Tibial artery (tissue), 4 donors: Measurements from ENCODE around the gene TDRD1.

Source experiments
- DNase-seq, 2 donors: peaks; one replicate each; pipeline ENCODE4 v3.0.0-alpha.2; 2019
- H3K27ac ChIP-seq, 2 donors: fragments of 200-600 bp; sonication (generic) in 1 of 2; 1 replicate in 1 of 2; 2 replicates in 1 of 2; pipeline ENCODE4 v1.5.1; 2018 to 2019; ENCODE audit warnings: mild to moderate bottlenecking in 1 of 2
- H3K27me3 ChIP-seq, 2 donors: fragments of 200-600 bp; sonication (generic) in 1 of 2; one replicate each; pipeline versions ENCODE4 v1.5.1 to v1.6.0; 2016 to 2019
- H3K36me3 ChIP-seq, 3 donors: fragments of 200-600 bp; sonication (generic) in 2 of 3; one replicate each; pipeline ENCODE4 v1.5.1; 2016 to 2019; ENCODE audit warnings: mild to moderate bottlenecking in 2 of 3
- H3K4me1 ChIP-seq, 4 donors: fragments of 200-600 bp; sonication (generic) in 2 of 4; 1 replicate in 3 of 4; 2 replicates in 1 of 4; pipeline ENCODE4 v1.5.1; 2016 to 2019
- H3K4me3 ChIP-seq, 2 donors: fragments of 200-600 bp; sonication (generic) in 1 of 2; 1 replicate in 1 of 2; 2 replicates in 1 of 2; pipeline ENCODE4 v1.5.1; 2018 to 2019; ENCODE audit warnings: mild to moderate bottlenecking in 2 of 2
- H3K9me3 ChIP-seq, 3 donors: fragments of 200-600 bp; sonication (generic) in 1 of 3; one replicate each; pipeline ENCODE4 v1.5.1; 2016 to 2019
- CTCF ChIP-seq, 2 experiments: fragments of 200-600 bp in 1 of 2; fragments of 450-650 bp in 1 of 2; IDR thresholded peaks; one replicate each; pipeline ENCODE4 v1.5.1; 2017 to 2019; ENCODE audit warnings: antibody characterized with exemption in 2 of 2, mild to moderate bottlenecking in 1 of 2, moderate library complexity in 1 of 2
- intact Hi-C: fragments of 100-400 bp; cut with DNase I; formaldehyde crosslinking; loops from one replicate; pipeline ENCODE4 v1.15.0; 2023; ENCODE audit warnings: low total_unique reads

TDRD1 gene

GRCh38 chr10:114175667-114176066, 3.5 kb upstream of the TDRD1 start:
- Histone ChIP-seq H3K9me3 (no peaks in the 10 kb centered on the region), H3K36me3 (no peaks in the 10 kb centered on the region), H3K27me3 (no peaks in the 10 kb centered on the region), H3K4me1 (peaks cover 0 to 12% (median 2%) of the 10 kb centered on the region in 4 donors), H3K4me3 (no peak overlapping the region), H3K27ac (no peak overlapping the region)
- TF ChIP-seq CTCF (IDR thresholded peaks at IDR 0.05): no peak
- DNase-seq: no peak
- intact Hi-C loops: no loop called here

- no peaks in the 10 kb centered on the region for H3K27me3 ChIP-seq
- H3K4me3 ChIP-seq: no peak overlapping the region
- no peak overlapping the region for H3K27ac ChIP-seq
- TF ChIP-seq CTCF (IDR thresholded peaks at IDR 0.05): no peak
- intact Hi-C loops: no loop called here
- peaks cover 0 to 12% (median 2%) of the 10 kb centered on the region in 4 donors for H3K4me1 ChIP-seq
- no peaks in the 10 kb centered on the region for H3K9me3 ChIP-seq
- no peak for DNase-seq
- no peaks in the 10 kb centered on the region for H3K36me3 ChIP-seq
Observed at GRCh38 chr10:114176511-114176910, 2.6 kb upstream of the TDRD1 start.

- intact Hi-C loops: no loop called here
- no peak for TF ChIP-seq CTCF (IDR thresholded peaks at IDR 0.05)
- Histone ChIP-seq H3K9me3 (no peaks in the 10 kb centered on the region), H3K4me3 (no peak overlapping the region), H3K27me3 (no peaks in the 10 kb centered on the region), H3K27ac (no peak overlapping the region), H3K36me3 (no peaks in the 10 kb centered on the region), H3K4me1 (no peaks in the 10 kb centered on the region)
- DNase-seq: no peak
Observed at GRCh38 chr10:114179747-114180146, 594 bp downstream of the TDRD1 start.

- Histone ChIP-seq H3K9me3 (no peaks in the 10 kb centered on the region), H3K27ac (no peak overlapping the region), H3K36me3 (no peaks in the 10 kb centered on the region), H3K4me3 (no peak overlapping the region), H3K27me3 (no peaks in the 10 kb centered on the region), H3K4me1 (no peaks in the 10 kb centered on the region)
- no peak for DNase-seq
- TF ChIP-seq CTCF (IDR thresholded peaks at IDR 0.05): no peak
- intact Hi-C loops: no loop called here
Observed at GRCh38 chr10:114180937-114181336, 1.8 kb downstream of the TDRD1 start.

- Histone ChIP-seq H3K36me3 (no peaks in the 10 kb centered on the region), H3K4me3 (no peak overlapping the region), H3K4me1 (no peaks in the 10 kb centered on the region), H3K9me3 (no peaks in the 10 kb centered on the region), H3K27ac (no peak overlapping the region), H3K27me3 (no peaks in the 10 kb centered on the region)
- TF ChIP-seq CTCF (IDR thresholded peaks at IDR 0.05): no peak
- DNase-seq: no peak
- intact Hi-C loops: no loop called here
Observed at GRCh38 chr10:114181971-114182370, 2.8 kb downstream of the TDRD1 start.

- no peaks in the 10 kb centered on the region for H3K36me3 ChIP-seq
- no peak for TF ChIP-seq CTCF (IDR thresholded peaks at IDR 0.05)
- no peak overlapping the region for H3K27ac ChIP-seq
- H3K4me1 ChIP-seq: no peaks in the 10 kb centered on the region
- no peaks in the 10 kb centered on the region for H3K27me3 ChIP-seq
- intact Hi-C loops: no loop called here
- no peak overlapping the region for H3K4me3 ChIP-seq
- no peak for DNase-seq
- H3K9me3 ChIP-seq: no peaks in the 10 kb centered on the region
Observed at GRCh38 chr10:114183563-114183962, 4.4 kb downstream of the TDRD1 start.
